ENCODE measurements around the gene DCC. TPM values are rescaled to one million over a fixed set of nuclear protein-coding genes. Genes with fewer than 3 reads are reported as not detected.

DCC gene
- polyA plus RNA-seq, 3 donors, result 4.0 to 8.0 (median 5.8) TPM

- DNase-seq, result peak; percentile 0
Observed at GRCh38 chr18:52422985-52423601, 83.1 kb downstream of the DCC start.

GRCh38 chr18:52426041-52426440, 86.0 kb downstream of the DCC start:
- no peak for DNase-seq

DNA sequence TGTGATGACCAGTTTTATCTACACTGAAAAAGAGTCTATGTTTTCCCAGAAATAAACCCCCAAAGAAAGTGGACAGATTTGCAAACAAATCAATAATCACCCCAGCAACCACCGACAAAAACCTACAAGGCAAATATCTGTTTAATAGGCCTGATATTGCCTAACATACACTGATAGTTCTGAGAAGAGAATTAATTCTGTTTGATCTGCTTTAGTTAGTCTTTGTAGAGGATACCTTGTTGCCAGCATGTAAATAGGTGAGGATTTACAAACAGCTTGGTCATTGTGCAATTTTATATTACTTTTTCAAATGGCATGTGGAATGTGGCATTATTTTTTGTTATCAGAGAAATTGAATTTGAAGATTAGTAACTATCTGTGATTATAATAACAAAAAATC, 86.5 kb downstream of the DCC start:
- no peak for DNase-seq

- DNase-seq, result no peak
Observed at GRCh38 chr18:52427521-52428175, 87.7 kb downstream of the DCC start.

- no peak for DNase-seq
Observed at GRCh38 chr18:52431683-52432082, 91.7 kb downstream of the DCC start.

- DNase-seq, result no peak
Observed at GRCh38 chr18:52433797-52434196, 93.8 kb downstream of the DCC start.

DNA sequence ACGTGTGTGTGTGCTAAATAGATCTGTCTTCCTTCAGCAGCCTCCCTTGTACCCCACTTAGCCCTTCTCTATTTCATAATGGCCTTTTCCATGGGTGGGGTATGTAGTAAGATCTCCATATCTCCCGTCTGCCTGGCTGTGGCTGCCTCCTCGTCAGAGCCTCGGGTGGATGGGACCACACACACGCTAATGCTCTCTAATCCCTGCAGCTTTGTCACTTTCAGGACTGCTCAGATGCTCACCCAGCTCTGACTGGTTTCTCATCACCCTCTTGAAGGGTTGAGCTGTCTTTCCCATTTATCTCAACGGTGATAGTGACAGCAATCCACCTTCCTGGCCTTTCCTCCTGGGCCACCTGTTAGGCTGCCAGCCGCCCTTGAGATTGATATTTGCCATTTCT, 95.3 kb downstream of the DCC start:
- no peak for DNase-seq

GRCh38 chr18:52437161-52437560, 97.2 kb downstream of the DCC start:
- DNase-seq, result no peak

- DNase-seq, result no peak
Observed at GRCh38 chr18:52439457-52439856, 99.5 kb downstream of the DCC start.

GRCh38 chr18:52441794-52442193, 101.8 kb downstream of the DCC start:
- no peak for DNase-seq

DNA sequence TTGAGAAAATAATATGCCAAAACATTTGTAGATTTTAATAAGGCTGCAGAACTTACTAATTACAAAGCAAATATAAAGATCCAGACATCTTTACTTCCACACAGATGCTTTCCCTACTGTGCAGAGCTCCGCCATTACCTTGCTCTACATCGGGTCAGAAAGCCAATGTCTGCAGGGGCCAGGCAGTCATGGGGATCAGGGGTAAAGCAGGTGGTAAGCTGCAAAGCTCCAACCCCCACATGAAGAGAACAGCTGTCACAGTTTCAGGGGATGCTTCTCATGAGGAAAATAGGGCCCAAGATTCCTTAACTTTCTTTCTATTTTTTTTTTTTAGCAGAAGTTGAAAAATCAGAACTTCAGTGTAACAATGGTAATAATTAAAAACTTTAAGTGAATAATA, 102.7 kb downstream of the DCC start:
- no peak for DNase-seq

GRCh38 chr18:52451256-52451655, 111.3 kb downstream of the DCC start:
- no peak for DNase-seq

DNA sequence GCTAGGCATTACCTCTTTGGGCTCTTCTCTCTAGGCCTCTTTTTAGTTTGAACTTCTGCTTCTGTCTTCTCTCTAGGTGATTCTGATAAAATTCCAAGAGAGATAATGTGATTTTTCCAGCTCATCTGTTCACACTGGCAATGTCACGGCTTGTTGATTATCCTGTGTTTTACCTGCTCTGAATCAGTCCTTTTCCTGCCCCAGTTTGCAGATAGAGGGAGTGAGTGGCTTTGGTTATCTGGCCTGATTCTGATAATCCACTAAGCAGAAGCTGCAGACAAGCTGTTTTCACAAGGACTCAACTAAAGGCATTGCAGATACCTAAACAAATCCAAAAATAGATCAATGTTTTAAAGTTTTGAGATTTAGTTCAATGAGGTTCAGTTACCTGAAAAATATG, 111.9 kb downstream of the DCC start:
- no peak for DNase-seq

DNA sequence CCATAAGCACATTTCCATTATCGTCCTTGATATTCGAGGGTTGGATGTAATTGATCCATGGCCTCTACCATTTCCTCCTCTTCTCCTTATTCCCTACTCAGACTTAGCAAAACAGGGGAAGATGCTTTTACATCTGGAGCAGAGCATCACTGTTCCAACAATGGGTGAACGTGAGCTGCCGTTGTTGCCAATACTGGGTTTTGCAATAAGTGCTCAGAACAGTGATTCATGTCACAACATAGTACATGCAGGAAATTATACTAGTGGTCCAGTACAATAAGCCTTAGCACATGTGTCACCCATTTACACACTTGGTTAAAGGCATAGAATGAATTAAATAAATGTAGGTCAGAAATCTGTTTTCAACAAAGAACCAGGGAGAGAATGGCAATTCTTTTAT, 112.4 kb downstream of the DCC start:
- no peak for DNase-seq

DNA sequence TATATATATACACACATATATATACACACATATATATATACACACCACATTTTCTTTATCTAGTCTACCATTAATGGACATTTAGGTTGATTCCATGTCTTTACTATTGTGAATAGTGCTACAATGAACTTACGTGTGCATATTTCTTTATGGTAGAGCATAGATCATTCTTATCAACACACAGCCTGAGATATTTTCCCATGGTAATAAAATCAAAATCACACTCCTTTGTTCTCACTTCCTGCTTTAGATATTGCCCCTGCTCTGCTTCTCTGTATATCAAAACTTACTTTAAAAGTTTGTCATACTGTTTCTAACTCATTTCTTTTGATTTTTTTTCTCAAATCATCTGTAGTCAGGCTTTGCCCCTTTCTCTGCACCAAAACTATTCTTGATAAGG, 119.9 kb downstream of the DCC start:
- DNase-seq, result no peak

- no peak for DNase-seq
Observed at GRCh38 chr18:52462853-52463252, 122.9 kb downstream of the DCC start.

DNA sequence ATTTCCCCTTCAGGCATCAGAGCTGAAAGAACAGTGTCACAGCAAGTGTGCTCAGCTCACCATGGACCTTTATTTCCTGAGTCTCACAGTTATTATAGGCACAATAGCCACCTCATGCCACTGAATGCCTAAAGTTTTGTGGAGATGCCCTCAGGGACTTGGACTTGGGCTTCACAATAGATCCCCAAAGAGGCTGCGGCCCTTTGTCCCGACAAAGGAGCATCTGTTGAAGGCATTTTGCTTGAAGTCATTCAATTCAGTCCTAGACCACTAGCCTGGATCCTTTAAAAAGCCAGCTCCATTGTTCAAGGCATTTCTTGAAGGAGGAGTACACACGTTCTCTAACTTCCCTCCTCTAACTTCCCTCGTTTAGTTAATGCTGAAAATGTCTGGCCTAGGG, 125.4 kb downstream of the DCC start:
- no peak for DNase-seq

DNA sequence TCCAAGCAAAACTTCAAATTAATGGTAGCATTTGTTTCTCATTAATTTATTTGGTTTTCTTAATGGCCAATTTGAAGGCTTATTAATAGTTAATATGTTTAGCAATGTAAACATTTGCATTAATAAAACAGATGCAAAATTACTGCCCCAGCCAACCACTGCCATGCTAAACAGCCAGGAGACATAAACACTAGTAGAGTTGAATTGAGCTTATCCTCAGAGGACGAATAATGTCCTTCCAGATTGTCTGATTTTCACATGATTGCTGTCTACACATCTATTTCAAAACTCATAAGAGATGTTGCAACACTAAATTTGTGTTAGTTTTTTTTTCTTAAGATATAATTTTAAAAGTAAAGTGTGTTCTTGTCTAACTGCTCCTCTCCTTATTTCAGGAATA, 128.5 kb downstream of the DCC start:
- no peak for DNase-seq

DNA sequence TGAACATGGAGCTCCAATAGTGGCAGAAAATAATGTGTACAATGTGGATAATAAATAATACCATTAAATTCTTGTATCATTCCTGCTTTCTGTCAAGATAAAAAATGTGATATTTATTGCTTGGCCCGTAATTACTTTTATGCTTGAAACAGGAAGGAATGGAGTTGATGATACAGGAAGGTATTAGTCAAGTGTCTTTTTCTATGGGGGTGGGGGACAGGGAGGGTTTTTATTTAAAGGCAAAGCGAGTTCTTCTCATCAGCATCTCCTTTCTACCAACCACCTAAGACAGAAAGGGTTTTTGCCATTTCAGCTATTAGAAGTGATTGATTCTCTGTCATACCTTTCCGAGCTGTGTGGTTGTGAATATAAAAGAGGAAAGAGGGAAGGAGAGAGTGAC, 135.3 kb downstream of the DCC start:
- no peak for DNase-seq

GRCh38 chr18:52481116-52481515, 141.1 kb downstream of the DCC start:
- DNase-seq, result no peak

- no peak for DNase-seq
Observed at GRCh38 chr18:52484977-52485376, 145.0 kb downstream of the DCC start.

DNA sequence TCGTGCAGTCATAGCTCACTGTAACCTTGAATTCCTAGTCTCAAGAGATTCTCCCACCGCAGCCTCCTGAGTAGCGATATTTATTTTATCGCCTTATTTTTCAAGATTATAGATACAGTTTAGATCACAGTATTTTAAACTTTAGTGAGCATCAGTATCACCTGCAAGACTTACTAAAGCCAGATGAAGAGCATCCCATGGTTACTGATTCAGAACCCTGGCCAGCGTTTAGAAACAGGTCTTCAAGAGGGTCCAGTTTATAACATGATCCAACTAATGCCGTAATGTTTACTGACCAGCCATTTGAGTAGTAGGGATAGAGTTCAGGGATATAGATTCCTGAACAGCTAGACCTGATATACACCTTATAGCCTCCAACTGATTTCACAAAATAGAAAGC, 146.1 kb downstream of the DCC start:
- DNase-seq, result no peak

DNA sequence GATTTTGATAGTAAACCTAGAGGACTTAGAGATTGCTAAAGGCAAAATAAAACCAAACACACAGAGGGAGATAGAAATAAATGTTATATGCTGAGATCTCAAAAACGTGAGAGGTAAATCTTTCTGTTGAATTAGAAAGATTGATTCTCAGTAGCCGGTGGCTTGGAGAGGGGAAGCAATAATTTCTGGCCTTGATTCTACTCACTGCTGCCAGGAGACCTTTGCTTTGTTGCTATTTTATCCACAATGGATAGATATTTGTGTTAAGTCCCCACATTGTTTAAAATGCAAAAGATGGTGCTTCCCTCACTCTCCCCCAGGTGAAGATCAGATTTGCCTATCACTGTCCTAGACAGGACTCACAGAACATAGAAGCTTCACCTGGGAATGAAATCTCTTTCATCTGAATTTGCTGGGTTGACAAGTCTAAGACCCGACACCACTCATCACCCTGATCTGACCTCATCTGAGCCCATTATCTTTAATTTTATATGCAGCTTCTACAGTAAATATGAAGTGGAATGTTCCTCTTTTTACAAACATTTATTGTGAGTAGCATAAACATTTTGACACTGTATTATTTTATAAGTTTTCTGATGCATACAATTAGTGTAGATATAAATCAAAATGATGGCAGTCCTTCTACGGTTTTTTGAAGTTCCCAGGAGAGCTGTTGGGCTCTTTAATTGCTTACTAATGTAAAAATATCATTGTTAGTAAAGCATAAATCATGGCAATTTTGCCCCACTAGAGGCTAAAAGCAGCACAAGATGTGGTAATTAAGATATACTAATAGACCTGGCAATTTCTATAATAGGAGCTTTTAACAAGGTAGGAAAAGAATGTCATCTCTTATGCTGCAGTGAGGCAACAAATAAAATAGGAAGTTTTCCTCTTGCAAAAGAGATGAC, 149.7 kb downstream of the DCC start:
- DNase-seq, result no peak
